Esophagus muscularis mucosa (tissue), 4 donors: ENCODE data around the gene UBE2Q1. TPM values are rescaled to one million over a fixed set of nuclear protein-coding genes. Genes with fewer than 3 reads are reported as not detected.

Experiments
- DNase-seq: peaks from one replicate; pipeline ENCODE4 v3.0.0-alpha.2; 2017; ENCODE audit errors: extremely low spot score
- H3K27ac ChIP-seq, 4 donors: fragments of 200-600 bp; sonication (generic); replicated peaks in 1 of 4; 1 replicate in 3 of 4; 2 replicates in 1 of 4; pipeline ENCODE4 v1.5.1; 2016 to 2019; ENCODE audit warnings: mild to moderate bottlenecking in 1 of 4
- H3K27me3 ChIP-seq, 4 donors: fragments of 200-600 bp; sonication (generic); one replicate each; pipeline versions ENCODE4 v1.5.1 to v1.6.0; 2016 to 2019
- H3K36me3 ChIP-seq, 4 donors: fragments of 200-600 bp; sonication (generic); one replicate each; pipeline ENCODE4 v1.5.1; 2016 to 2019
- H3K4me1 ChIP-seq, 4 donors: fragments of 200-600 bp; sonication (generic); one replicate each; pipeline ENCODE4 v1.5.1; 2016 to 2019
- H3K4me3 ChIP-seq, 4 donors: fragments of 200-600 bp; sonication (generic); 1 replicate in 2 of 4; 2 replicates in 2 of 4; pipeline ENCODE4 v1.5.1; 2016 to 2019; ENCODE audit warnings: mild to moderate bottlenecking in 4 of 4, moderate library complexity in 1 of 4
- H3K9me3 ChIP-seq, 4 donors: fragments of 200-600 bp; sonication (generic); 1 replicate in 3 of 4; 2 replicates in 1 of 4; pipeline ENCODE4 v1.5.1; 2016 to 2019
- CTCF ChIP-seq, 3 experiments: fragments of 200-600 bp in 2 of 3; fragments of 450-650 bp in 1 of 3; sonication (generic) in 2 of 3; IDR thresholded peaks; one replicate each; pipeline ENCODE4 v1.5.1; 2017 to 2019; ENCODE audit warnings: antibody characterized with exemption in 3 of 3, mild to moderate bottlenecking in 2 of 3, moderate library complexity in 1 of 3
- EP300 ChIP-seq: sonication (generic); formaldehyde crosslinking; IDR thresholded peaks from one replicate; pipeline ENCODE4 v1.6.1; 2017; ENCODE audit warnings: antibody characterized with exemption
- POLR2A ChIP-seq: fragments of 450-650 bp; IDR thresholded peaks from one replicate; pipeline ENCODE4 v1.6.1; 2017; ENCODE audit warnings: antibody characterized with exemption, moderate library complexity, mild to moderate bottlenecking, low read depth
- POLR2AphosphoS5 ChIP-seq, 2 donors: sonication (generic); formaldehyde crosslinking; IDR thresholded peaks; one replicate each; pipeline ENCODE4 v1.6.1; 2017; ENCODE audit warnings: antibody characterized with exemption in 2 of 2
- WGBS: methylation state at CpG from one replicate; pipeline ENCODE4 v1.1.5; 2018; 5-methylcytosine and 5-hydroxymethylcytosine counted together
- intact Hi-C: fragments of 100-400 bp; cut with DNase I; formaldehyde crosslinking; loops from one replicate; pipeline ENCODE4 v1.15.1; 2023
- total RNA-seq, 4 donors: library from RNA; depleted of rRNA; stranded (reverse); fragments of >200 nt; gene quantifications; one replicate each; pipeline versions ENCODE4 v1.1.0 to v1.2.1, GENCODE V29; 2016

The UBE2Q1 gene
- total RNA-seq, 4 donors from 2014 or later, result 23.7 to 41.3 (median 31.3) TPM

- H3K36me3 ChIP-seq, result no peaks in the 10 kb centered on the region
- DNase-seq, result no peak
- peaks cover 0 to 36% (median 0%) of the 10 kb centered on the region in 4 donors for H3K27me3 ChIP-seq
- H3K9me3 ChIP-seq, result no peaks in the 10 kb centered on the region
- no peak within 1 kb of the TSS for H3K27ac ChIP-seq
- peaks cover 8 to 13% (median 12%) of the 10 kb centered on the region in 4 donors for H3K4me1 ChIP-seq
- TF ChIP-seq EP300 (no peak), POLR2A (no peak), POLR2AphosphoS5 (IDR thresholded peaks at IDR 0.05) (peak in 1 of 2 donors; percentile 33), CTCF (IDR thresholded peaks at IDR 0.05) (peak in 2 of 3 experiments; percentile 11 to 23)
- intact Hi-C loops, result no loop called here
- peak within 1 kb of the TSS; percentile 7 to 35 (median 30) for H3K4me3 ChIP-seq
- WGBS, result 3% methylated on average over 29 of the region's 53 CpGs
These were observed 9.1 kb upstream of the UBE2Q1 start, which contains the start of gene CHRNB2 for GRCh38 chr1:154567386-154568156. TSS of gene CHRNB2 (plus strand) at chr1:154567778. CDS start at chr1:154568045, 267 bp downstream.

GRCh38 chr1:154565876-154566275 is 7.4 kb upstream of the UBE2Q1 start:
- Histone ChIP-seq H3K36me3 (no peaks in the 10 kb centered on the region), H3K9me3 (no peaks in the 10 kb centered on the region), H3K4me3 (no peak overlapping the region), H3K27me3 (peaks cover 0 to 26% (median 0%) of the 10 kb centered on the region in 4 donors), H3K27ac (no peak overlapping the region), H3K4me1 (peaks cover 8 to 13% (median 12%) of the 10 kb centered on the region in 4 donors)
- 77% methylated on average over 6 of the region's 6 CpGs for WGBS
- no peak for DNase-seq
- TF ChIP-seq POLR2A (no peak), CTCF (IDR thresholded peaks at IDR 0.05) (no peak), POLR2AphosphoS5 (IDR thresholded peaks at IDR 0.05) (no peak), EP300 (no peak)
- intact Hi-C loops, result no loop called here

GRCh38 chr1:154559466-154560044 is 1.1 kb upstream of the UBE2Q1 start:
- peaks cover 19 to 44% (median 37%) of the 10 kb centered on the region in 4 donors for H3K4me1 ChIP-seq
- intact Hi-C loops, result loop anchor here (2.0 to 10.0 kb wide), 5 partner anchors 53 to 319 kb away; partner anchors contain the start of gene IL6R
- no peaks in the 10 kb centered on the region for H3K27me3 ChIP-seq
- no peaks in the 10 kb centered on the region for H3K9me3 ChIP-seq
- no peak for TF ChIP-seq EP300
- no peak for TF ChIP-seq POLR2A
- peak in 1 of 2 donors; percentile 74 for TF ChIP-seq POLR2AphosphoS5 (IDR thresholded peaks at IDR 0.05)
- TF ChIP-seq CTCF (IDR thresholded peaks at IDR 0.05), result peak; percentile 90 to 96 (median 95)
- peak; percentile 95 for DNase-seq
- H3K27ac ChIP-seq, result peak overlapping the region; percentile 92 to 96 (median 96)
- peaks cover 13 to 14% (median 13%) of the 10 kb centered on the region in 4 donors for H3K36me3 ChIP-seq
- 14% methylated on average over 8 of the region's 13 CpGs for WGBS
- peak overlapping the region; percentile 84 to 99 (median 92) for H3K4me3 ChIP-seq

GRCh38 chr1:154558720-154559465 is 431 bp upstream of the UBE2Q1 start:
- no peaks in the 10 kb centered on the region for H3K27me3 ChIP-seq
- no peaks in the 10 kb centered on the region for H3K9me3 ChIP-seq
- peak overlapping the region; percentile 92 to 96 (median 96) for H3K27ac ChIP-seq
- H3K4me3 ChIP-seq, result peak overlapping the region; percentile 84 to 99 (median 92)
- H3K4me1 ChIP-seq, result peaks cover 19 to 50% (median 40%) of the 10 kb centered on the region in 4 donors
- 1% methylated on average over 45 of the region's 57 CpGs for WGBS
- peak; percentile 100 for DNase-seq
- no peak for TF ChIP-seq CTCF (IDR thresholded peaks at IDR 0.05)
- no peak for TF ChIP-seq EP300
- peak; percentile 52 for TF ChIP-seq POLR2A
- TF ChIP-seq POLR2AphosphoS5 (IDR thresholded peaks at IDR 0.05), result peak; percentile 85 to 95
- intact Hi-C loops, result loop anchor here (5.0 to 10.0 kb wide), 3 partner anchors 53 to 204 kb away; partner anchors contain the start of gene IL6R
- H3K36me3 ChIP-seq, result peaks cover 18 to 21% (median 20%) of the 10 kb centered on the region in 4 donors
